Activated CD4-positive, alpha-beta T cell treated with anti-CD3 and anti-CD28 coated beads, Interleukin-10, Interleukin-2, amounts not matched to agents 100 ng/mL and 50 ng/mL, durations not matched to agents 16 hours and 8 hours (primary cell): ENCODE data around the gene CDH24.

Source experiments
- DNase-seq: peaks from one replicate; pipeline ENCODE4 v3.0.0-alpha.2; 2020

Gene CDH24

GRCh38 chr14:23060536-23061260 lies 3.4 kb upstream of the CDH24 start:
- DNase-seq, result no peak

GRCh38 chr14:23058654-23059504 lies 1.6 kb upstream of the CDH24 start:
- DNase-seq, result no peak

GRCh38 chr14:23057757-23058653 lies 685 bp upstream of the CDH24 start:
- DNase-seq, result peak; percentile 89

GRCh38 chr14:23056145-23056955 lies 970 bp downstream of the CDH24 start:
- DNase-seq, result peak; percentile 77

- DNase-seq, result no peak
Measured at GRCh38 chr14:23055621-23056144, 1.6 kb downstream of the CDH24 start.

- DNase-seq, result no peak
Measured at GRCh38 chr14:23055147-23055550, 2.2 kb downstream of the CDH24 start.

- DNase-seq, result peak; percentile 17
Measured at GRCh38 chr14:23054000-23054811, 3.1 kb downstream of the CDH24 start.

GRCh38 chr14:23053426-23053825 lies 3.9 kb downstream of the CDH24 start:
- no peak for DNase-seq

- no peak for DNase-seq
Measured at GRCh38 chr14:23052671-23053070, 4.6 kb downstream of the CDH24 start.

GRCh38 chr14:23052182-23052623 lies 5.1 kb downstream of the CDH24 start:
- no peak for DNase-seq

- DNase-seq, result no peak
Measured at GRCh38 chr14:23051141-23052057, 5.9 kb downstream of the CDH24 start.

- DNase-seq, result no peak
Measured at GRCh38 chr14:23049011-23049410, 8.3 kb downstream of the CDH24 start.

- no peak for DNase-seq
Measured at GRCh38 chr14:23047751-23048693, 9.3 kb downstream of the CDH24 start.

GRCh38 chr14:23047034-23047634 lies 10.2 kb downstream of the CDH24 start:
- DNase-seq, result no peak

- DNase-seq, result no peak
Measured at GRCh38 chr14:23045419-23046357, 11.6 kb downstream of the CDH24 start.

GRCh38 chr14:23044840-23045239 lies 12.5 kb downstream of the CDH24 start:
- DNase-seq, result no peak

GRCh38 chr14:23043754-23044153 lies 13.6 kb downstream of the CDH24 start:
- no peak for DNase-seq
